Hematopoietic multipotent progenitor cell treated with erythropoietin and hydrocortisone succinate and interleukin-3 and kit ligand, for 8 days (in vitro differentiated cells): ENCODE data around the gene MGAM2.

ENCODE experiments used
- DNase-seq: peaks from one replicate; pipeline ENCODE4 v3.0.0-alpha.2; 2015

The MGAM2 gene

DNA sequence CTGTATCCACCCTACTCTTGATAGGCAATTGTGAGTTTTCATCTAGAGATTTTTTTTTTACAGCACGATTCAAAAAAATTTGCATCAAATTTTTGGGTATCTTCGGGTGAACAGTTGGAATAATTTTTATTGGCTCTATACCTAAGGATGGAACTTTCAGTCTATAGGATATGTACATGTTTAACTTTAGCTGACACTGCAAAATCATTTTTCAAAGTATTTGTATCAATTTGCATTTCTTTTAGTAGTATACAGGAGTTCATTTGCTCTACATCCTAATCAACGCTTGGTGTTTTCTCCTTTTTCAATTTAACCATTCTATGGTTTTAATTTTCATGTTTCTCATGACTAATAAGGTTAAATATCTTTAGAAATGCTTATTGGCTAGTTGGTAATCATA lies 11.7 kb downstream of the MGAM2 start:
- no peak for DNase-seq

DNA sequence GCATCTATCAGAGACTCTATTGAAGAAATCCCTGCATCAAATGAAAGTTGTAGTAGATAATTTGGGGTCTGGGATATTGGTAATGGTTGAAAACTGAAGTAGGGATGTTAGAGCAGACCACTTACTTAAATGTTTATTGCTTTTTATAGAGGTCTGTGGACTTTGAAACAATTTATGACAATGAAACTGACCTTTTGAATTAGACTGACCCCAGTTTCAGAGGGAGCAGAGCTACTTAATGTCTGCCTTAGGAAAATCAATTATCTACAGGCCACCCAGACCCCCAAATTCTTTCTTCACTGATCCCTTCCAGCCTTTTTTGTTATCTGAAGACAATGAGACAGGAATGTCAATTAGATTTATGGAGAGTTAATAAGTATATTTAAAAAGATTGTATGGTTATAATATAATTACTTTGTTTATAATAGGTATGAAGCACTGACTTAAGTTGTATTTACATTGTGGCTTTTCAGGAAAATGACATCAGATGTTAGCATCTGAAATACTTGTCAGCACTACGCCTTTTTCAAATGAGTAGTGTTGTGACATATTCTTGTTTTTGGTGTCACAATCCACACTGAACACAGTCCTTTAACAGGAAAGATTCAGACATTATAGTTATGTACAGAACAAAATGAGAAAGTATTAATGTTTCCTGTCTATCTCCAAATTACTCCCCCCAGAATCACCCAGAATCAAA lies 13.9 kb downstream of the MGAM2 start:
- no peak for DNase-seq

DNA sequence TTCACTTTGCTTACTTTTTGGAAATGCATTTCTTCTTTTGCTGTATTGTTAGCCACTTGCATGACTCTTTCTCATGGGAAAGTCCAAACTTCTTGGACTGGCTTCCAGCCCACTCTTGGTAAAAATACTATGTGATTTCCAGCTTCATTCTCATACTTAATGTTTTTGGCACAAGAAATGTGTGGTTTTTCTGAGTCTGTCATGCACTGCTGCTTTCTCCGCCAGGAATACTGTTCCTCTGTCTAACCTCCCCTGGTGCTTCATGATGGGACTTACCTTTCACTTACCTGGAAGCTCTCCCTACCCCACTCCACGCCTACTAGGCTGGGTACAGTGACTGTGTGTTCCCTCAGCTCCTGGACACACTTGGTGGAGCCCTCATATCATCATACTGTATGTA lies 18.7 kb downstream of the MGAM2 start:
- no peak for DNase-seq

DNA sequence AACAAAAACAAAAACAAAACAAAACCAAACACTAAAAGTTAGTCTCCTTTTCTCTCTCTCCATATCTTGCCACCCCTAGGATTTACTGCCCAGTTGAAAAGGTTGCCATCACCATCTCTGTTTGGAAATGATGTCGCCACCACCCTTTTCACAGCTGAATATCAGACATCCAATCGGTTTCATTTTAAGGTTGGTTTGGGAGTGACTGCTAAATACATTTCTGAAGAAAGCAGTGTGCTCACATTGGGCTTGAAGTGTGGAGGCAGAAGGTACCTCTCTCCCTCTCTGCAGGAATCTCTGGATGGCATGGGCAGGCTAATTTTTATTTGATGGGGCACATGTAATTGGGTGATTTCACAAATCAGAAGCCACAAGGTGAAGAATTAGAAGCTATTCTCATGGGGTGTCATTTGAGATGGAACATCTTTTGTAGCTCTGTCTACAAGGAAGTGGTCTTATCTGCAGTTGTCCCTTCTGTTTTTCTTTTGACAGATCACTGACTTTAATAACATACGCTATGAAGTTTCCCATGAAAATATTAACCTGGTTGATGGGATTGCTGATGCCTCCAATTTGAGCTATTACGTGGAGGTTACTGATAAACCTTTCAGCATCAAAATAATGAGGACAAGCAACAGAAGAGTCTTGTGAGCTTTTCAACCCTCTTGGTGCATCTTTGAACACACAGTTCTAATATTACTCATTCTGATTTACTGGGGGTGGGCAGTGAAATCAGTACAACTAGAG lies 20.1 kb downstream of the MGAM2 start:
- no peak for DNase-seq

DNA sequence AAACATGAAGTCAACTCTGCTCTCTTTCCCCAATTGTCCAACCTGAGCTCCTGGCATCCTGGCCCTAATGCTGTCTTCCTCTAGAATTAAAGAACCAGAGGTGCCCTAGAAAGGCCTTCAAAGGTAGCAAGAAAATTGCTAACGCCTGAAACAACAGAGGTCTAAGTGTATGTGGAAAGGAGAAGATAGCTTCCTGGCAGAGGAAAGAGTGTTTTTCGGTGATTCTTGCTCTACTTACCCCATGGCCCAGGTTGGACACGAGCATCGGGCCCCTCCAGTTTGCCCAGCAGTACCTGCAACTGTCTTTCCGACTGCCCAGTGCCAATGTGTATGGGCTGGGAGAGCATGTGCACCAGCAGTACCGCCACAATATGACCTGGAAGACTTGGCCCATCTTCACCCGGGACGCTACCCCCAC lies 22.2 kb downstream of the MGAM2 start:
- DNase-seq, result no peak

DNA sequence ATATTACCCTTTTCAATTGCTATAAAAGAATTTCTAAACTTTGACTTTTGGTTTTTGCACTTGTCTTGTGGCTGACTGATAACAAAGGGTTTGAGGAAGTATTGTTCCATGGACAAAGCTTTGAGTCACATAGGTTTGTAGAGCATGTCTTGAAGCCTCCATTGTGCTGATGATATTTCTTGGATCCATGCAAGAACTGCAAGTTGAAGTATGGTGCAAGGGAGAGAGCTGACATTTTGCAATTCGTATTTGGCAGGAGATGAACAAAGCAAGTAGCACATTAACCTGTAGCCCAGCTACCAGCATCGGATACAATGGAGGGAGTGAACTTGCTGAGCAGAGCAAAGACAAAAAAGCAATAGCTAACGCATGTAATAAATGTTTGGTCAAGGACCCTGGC lies 23.4 kb downstream of the MGAM2 start:
- DNase-seq, result peak; percentile 9

DNA sequence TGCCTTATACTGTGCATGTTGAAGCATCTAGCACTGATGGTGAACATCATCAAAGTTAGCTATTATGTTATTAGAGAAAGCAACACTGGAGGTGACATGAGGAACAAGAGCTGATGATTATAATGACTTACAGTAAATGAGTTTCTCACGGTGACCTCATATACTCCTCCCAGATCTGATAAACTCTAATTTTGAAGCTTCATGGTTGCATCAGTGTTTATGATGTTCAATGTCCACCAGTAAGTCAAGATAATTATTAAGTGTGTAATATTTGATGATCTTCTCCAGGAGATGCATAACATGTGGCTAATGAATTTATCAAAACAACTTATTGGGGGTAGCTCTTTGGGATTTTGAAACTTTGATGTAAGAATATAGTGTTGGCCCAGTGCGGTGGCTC lies 27.5 kb downstream of the MGAM2 start:
- no peak for DNase-seq

DNA sequence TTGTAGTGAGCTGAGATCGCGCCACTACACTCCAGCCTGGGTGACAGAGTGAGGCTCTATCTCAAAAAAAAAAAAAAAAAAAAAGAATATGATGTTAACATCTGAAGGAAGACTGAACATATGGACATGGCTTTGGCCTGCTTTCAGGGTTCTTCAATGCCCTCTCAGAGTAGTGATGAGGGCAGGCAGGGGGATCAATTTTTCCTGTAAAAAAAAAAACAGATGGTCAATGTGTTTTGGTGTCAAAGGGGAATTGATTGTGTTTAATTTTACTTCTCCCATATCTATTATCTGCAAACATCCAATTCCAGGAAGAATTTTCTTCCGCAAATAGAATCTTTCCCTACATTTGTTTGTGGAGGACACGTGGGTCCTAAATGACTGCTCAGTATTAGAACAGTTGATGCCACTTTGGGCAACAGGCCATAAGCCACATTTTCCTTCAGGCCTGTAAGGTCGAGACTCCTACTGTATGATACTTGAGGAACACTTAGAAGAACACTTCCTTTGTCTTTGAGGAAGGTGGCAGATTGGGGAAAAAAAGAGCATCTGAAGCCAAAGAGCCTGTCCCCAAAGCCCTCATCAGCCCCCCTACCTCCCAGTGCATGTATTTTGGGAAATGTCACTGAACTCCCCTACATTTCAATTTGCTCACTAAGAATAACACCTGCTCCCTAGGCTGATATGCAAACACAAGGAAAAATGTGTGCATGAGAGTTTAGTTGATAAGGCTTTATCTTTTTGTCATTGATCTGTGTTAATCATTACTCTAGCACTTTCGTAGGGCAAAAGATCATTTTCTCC lies 28.3 kb downstream of the MGAM2 start:
- no peak for DNase-seq

DNA sequence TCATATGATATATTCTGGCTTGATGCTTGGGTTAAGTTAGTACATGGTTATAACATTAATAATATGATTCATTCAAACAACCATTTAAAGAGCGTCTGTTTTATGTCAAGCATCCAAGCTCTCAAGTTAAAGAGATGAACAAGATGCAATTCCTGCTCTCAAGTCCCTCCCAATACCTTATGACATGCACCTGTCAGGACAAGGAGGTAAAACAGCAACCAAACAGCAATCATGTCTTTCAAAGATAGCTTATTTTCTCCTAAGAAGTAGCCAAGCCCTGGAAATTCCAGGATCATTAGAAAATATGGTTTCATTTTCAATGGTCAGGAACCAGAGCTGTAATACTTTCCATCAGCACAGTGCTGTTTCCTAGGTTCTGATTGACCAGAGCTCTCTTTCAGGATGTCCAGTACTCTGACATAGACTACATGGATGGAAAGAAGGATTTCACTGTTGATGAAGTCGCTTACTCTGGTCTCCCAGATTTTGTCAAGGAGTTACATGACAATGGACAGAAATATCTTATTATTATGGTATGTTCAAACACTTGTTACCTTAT lies 29.0 kb downstream of the MGAM2 start:
- no peak for DNase-seq

DNA sequence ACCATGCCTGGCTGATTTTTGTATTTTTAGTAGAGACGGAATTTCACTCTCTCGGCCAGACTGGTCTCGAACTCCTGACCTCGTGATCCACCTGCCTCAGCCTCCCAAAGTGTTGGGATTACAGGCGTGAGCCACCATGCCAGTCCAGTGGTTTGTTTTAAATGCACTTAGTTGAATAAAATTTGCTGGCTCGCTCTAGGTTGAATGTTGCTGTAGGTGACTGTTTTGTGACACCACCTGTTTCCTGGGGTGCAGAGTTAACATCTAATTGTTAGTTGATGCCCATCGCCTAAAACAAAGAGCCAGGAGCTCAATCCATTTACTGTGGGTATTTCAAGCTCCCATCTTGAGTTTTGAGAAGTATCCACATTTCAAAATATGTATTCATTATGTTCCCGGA lies 31.2 kb downstream of the MGAM2 start:
- no peak for DNase-seq

DNA sequence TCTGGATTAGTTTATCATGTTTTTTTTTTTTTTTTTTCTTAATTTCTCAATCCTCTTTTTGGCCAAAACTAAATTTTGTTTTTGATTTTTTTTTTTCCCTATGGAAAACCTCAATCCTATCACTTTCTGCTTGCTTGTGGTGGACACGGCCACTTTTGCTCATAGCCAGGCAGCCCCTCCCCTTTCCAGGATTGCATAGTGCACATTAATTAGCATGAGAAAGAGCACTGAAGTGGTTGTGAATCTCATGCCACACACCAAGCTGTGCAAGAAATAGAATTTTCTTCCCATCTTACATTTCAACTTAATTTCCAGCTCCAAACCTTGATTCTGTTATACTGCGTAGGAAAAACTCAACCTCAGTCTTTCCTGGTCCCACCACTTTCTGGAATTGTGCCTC lies 34.6 kb downstream of the MGAM2 start:
- DNase-seq, result no peak

DNA sequence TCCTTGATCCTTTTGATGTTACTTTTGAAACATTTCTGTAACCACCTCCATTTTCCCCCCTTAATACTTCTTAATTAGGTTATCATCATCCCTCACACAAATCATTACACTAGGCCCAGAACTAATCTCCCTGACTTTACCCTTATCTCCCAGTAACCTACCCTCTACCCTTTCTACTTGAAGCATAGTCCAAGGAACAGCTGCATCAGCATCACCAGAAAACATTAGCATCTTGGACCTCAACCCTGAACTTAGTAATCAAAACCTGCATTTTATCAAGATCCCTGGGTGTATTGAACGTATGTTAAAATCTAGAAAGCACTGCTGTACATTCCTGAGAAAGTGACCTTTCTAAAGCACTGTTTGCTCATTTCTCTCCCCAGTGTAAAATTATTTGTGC lies 38.8 kb downstream of the MGAM2 start:
- no peak for DNase-seq

DNA sequence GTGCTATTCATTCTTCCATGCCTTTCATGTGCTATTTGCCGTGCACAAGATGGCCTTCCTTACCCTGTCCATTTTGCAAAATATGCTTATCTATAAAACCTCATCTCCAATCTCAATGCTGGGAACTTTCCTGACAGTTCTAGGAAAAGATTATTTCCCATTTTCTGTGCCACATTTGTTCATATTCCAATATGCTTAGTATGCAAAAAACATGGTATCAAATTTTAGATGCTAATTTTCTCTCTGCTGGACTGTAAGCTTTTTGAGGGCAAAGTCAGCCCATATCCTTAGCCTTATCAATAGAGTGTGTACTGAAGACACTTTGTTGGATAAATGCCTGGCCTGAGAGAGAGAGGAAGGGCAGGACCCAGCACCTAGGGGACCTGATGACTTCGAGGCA lies 39.4 kb downstream of the MGAM2 start:
- DNase-seq, result no peak

DNA sequence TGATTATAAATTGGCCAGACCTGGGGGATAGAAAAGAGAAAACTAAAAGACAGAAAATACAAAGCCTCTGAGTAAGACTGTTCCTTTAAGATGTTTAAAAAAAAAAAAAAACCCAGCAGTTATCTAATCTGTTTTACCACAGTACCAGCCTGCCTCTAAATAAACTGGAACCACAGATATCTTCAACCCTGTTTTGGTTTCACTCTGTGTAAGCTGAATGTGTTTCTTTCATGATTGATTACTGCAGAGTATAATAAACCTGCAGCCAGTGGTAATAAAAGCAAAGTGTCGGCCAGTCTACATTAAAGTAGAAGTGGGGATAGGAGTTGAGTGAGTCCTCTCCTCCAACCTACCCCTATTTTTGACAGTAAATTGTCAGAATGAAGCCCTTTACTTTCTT lies 40.6 kb downstream of the MGAM2 start:
- peak; percentile 73 for DNase-seq

DNA sequence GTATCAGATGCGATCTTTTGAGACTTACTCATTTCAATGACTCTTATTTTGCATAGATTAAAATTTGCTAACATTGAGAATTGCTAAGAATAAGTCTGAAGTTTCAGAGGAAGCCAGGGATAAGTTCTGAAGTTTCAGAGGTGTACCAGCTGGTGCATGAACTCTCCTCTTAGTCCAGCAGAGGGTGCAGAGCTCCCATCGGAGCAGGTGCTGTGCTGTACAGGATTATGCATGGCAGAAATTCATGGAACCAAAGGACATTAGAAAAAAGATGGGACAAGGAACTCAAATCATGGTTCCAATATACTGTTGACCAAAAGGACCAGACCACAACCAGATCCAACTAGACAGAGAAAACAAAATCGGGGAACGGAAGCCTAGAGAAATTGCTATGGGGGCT lies 41.9 kb downstream of the MGAM2 start:
- peak; percentile 30 for DNase-seq

DNA sequence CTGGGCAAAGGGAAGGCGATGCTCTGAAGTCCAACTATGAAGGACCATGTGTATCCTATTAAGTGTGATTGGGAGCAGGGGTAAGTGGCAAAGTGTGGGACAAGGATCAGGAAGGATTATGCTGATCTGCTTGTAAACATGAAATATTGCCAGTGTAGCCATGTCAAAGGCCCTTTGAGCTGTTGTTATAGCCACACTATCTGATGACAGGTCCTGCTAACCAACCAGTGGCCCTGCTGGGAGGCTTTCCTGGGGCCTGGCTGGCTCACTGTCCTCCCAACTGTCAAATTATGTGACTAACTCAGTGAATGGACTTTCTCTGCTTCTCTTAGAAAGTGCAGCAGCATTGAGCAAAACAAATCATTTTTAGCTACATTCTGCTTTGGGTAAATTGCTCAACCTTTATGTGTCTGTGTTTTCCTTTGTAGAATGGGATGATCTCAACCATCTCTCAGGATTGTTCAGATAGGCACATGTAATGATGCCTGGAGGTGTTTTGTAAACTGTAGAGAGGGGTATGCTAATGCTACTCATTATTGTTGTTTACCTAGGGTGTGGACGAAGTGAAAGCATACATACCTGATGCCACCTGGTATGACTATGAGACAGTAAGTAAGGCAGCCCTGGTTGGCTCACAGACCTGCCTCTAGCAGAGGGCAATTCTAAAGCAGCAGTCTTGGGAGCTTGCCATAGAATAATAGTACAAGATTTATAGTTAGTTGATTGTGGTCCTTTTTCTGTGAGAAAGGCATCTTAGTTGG lies 47.4 kb downstream of the MGAM2 start:
- no peak for DNase-seq

DNA sequence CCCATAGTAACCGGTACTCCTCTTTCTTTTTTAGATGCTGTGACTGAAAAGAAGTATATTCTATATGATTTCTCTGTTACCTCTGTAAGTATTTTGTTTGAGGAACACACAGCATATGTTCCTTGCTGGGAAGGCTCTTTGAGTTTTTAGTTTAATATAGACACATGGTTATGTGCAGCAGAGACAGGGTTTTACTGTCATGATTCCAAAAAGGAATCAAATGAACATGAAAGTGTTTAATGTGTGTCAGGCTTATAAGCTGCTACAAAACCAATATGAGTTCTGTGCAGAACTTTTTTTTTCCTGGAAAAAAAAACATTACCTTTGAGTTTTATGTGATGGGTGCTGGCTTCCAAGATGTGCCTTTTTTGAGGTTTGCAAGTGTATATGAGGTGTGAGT lies 50.4 kb downstream of the MGAM2 start:
- no peak for DNase-seq

DNA sequence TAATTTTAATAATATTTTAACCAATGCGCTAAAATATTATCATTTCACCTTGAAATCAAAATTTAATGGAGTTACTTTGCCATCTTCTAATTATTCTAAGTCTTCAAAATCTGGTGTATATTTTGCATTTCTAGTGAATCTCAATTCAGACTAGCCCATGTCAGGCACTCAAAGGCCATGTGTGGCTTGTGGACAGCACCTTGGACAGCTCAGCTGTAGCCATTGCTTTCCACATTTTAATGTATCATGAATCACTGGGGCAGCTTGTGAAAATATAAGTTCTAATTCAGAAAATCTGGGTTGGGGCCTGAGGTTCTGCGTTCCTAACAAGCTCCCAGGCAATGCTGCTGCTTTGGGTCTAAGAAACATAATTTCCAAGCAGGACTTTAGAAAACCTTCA lies 57.2 kb downstream of the MGAM2 start:
- no peak for DNase-seq

DNA sequence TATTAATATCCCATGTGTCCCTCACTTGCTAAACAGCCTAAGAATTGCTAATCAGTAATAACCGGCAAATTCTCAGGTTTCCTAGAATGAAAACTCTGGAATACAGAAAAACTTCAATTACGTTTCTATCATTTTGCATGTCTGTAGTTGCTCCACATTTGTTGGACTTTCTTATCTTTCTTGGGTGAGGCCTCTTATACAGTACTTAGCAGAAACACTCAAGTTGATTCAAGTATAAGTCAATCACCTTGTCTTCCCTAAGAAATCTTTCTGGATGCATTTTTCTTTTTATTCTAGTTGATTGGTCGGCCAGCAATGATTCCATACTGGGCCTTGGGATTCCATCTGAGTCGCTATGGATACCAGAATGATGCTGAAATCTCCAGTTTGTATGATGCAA lies 61.4 kb downstream of the MGAM2 start:
- DNase-seq, result no peak

DNA sequence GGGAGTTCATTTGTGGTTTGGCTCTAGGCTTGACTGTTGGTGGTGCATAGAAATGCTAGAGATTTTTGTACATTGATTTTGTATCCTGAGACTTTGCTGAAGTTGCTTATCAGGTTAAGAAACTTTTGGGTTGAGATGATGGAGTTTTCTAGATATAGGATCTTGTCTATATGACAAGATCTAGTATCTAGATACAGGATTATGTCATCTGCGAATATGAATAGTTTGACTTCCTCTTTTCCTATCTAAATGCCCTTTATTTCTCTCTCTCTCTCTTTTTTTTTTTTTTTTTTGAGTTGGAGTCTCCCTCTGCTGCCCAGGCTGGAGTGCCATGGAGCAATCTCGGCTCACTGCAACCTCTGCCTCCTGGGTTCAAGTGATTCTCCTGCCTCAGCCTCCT lies 62.9 kb downstream of the MGAM2 start:
- DNase-seq, result no peak

DNA sequence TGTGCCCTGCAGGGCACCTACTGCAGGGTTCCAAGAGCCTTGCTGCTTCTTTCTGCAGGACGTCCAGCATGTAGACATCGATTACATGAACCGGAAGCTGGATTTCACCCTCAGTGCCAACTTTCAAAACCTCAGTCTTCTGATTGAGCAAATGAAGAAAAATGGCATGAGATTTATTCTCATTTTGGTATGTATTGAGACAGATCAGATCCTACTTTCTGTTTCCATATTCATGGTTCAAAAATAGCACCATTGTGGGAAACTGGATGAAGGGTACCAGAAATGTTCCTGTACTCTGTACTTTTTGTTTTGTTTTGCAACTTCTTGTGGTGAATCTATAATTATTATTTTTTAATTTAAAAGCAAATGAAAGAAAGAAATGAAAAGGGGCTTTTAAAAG lies 64.1 kb downstream of the MGAM2 start:
- no peak for DNase-seq

DNA sequence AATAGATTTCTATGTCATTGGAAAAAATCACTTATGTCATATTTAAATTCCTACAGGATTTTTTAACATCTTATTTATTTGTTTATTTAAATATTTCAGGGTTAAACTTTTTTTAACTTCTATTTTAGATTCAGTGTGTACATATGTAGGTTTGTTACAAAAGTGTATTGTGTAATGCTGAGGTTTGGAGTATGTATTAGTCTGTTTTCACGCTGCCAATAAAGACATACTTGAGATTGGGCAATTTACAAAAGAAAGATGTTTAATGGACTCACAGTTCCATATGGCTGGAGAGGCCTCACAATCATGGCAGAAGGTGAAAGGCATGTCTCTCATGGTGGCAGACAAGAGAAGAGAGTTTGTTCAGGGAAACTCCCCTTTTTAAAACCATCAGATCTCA lies 65.4 kb downstream of the MGAM2 start:
- no peak for DNase-seq

DNA sequence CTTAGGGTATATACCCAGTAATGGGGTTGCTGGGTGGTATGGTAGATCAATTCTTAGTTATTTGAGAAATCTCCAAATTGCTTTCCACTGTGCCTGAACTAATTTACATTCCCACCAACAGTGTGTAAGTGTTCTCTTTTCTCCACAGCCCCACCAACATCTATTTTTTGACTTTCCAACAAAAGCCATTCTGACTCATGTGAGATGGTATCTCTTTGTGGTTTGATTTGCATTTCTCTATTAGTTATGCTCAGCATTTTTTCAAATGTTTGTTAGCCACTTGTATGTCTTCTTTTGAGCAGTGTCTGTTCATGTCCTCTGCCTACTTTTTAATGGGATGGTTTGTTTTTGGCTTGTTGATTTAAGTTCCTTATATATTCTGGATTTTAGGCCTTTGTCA lies 66.4 kb downstream of the MGAM2 start:
- DNase-seq, result no peak
